ENCODE data around the gene GADD45A. TPM values are rescaled to one million over a fixed set of nuclear protein-coding genes. Genes with fewer than 3 reads are reported as not detected.
A peak's percentile ranks its signal among the peaks of the same experiment; 100 is the strongest.

The GADD45A gene
- total RNA-seq, 1 donor from 2014 or later = 162 TPM

DNA sequence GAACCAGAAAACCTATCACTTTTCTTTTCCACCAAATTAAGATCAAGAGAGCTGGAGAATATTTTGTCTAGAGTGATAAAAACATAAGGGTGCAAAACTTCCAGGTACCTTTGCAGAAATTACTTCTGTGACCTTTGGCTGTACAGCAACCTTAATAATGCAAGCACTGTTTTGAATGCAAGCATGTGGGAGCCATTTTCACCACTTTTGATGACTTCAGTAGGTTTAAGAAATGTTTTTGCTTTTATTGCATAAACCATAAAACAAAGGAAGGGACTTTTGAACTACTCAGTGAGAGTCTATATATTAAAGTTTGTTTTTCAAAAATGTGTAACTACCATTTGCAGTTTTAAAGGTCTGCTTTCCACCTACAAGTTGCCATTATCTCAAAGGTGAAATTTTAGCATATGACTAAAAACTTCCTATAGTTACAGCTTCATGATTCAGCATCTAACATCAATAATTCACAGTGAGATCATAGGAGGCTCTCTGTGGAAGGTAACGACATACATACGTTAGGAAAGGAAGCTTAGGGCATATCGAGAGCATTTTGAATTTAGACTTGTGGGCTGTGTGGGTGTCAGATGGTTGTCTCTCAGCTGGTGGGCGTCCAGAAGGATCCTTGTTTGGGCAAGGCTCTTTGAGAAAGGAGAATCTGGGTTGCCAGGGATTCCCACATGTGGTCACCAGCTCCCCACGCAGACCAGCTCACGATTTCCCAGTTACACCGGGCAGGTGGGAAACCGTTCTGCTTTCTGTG, 1.1 kb upstream of the GADD45A start:
- Mint-ChIP-seq H3K9me3 (ENCODE audit: unreplicated experiment) (no peaks in the 10 kb centered on the region), H3K27ac (ENCODE audit: unreplicated experiment) (peak overlapping the region; percentile 97), H3K4me1 (ENCODE audit: low read depth, unreplicated experiment) (peaks cover 34% of the 10 kb centered on the region), H3K4me3 (ENCODE audit: unreplicated experiment) (peak overlapping the region; percentile 94), H3K27me3 (ENCODE audit: low read depth, unreplicated experiment) (no peaks in the 10 kb centered on the region), H3K36me3 (ENCODE audit: low read depth, unreplicated experiment) (peaks cover 13% of the 10 kb centered on the region)
- Histone ChIP-seq H3K4me3 (ENCODE audit: insufficient read depth, low read depth, low read length) (peak overlapping the region; percentile 54), H3K4me2 (ENCODE audit: low read length) (peak overlapping the region; percentile 89), H3K4me1 (ENCODE audit: insufficient read depth, low read length) (peaks cover 30% of the 10 kb centered on the region), H3K79me2 (ENCODE audit: insufficient read depth, low read length) (peaks cover 37% of the 10 kb centered on the region), H3K9ac (ENCODE audit: low read length) (peak overlapping the region; percentile 85), H4K20me1 (ENCODE audit: insufficient read depth, low read length) (peaks cover 34% of the 10 kb centered on the region), H3K27ac (ENCODE audit: low read depth, low read length) (peak overlapping the region; percentile 93), H3K36me3 (ENCODE audit: insufficient read depth, low read length) (peaks cover 19% of the 10 kb centered on the region), H3K9me3 (ENCODE audit: insufficient read depth, low read depth, low read length) (no peaks in the 10 kb centered on the region), H3K27me3 (ENCODE audit: insufficient read depth, low read length) (no peaks in the 10 kb centered on the region), H2AFZ (ENCODE audit: low read depth, low read length) (peak overlapping the region; percentile 33)
- FAIRE-seq (no peak), DNase-seq (ENCODE audit: low read depth) (peak; percentile 67)
- TF ChIP-seq, protein P1, sequence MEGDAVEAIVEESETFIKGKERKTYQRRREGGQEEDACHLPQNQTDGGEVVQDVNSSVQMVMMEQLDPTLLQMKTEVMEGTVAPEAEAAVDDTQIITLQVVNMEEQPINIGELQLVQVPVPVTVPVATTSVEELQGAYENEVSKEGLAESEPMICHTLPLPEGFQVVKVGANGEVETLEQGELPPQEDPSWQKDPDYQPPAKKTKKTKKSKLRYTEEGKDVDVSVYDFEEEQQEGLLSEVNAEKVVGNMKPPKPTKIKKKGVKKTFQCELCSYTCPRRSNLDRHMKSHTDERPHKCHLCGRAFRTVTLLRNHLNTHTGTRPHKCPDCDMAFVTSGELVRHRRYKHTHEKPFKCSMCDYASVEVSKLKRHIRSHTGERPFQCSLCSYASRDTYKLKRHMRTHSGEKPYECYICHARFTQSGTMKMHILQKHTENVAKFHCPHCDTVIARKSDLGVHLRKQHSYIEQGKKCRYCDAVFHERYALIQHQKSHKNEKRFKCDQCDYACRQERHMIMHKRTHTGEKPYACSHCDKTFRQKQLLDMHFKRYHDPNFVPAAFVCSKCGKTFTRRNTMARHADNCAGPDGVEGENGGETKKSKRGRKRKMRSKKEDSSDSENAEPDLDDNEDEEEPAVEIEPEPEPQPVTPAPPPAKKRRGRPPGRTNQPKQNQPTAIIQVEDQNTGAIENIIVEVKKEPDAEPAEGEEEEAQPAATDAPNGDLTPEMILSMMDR (IDR thresholded peaks at IDR 0.05; ENCODE audit: insufficient read depth, low read depth, low read length) = no peak
- no peak for TF ChIP-seq EZH2 (IDR thresholded peaks at IDR 0.05; ENCODE audit: insufficient read depth, low read length)

DNA sequence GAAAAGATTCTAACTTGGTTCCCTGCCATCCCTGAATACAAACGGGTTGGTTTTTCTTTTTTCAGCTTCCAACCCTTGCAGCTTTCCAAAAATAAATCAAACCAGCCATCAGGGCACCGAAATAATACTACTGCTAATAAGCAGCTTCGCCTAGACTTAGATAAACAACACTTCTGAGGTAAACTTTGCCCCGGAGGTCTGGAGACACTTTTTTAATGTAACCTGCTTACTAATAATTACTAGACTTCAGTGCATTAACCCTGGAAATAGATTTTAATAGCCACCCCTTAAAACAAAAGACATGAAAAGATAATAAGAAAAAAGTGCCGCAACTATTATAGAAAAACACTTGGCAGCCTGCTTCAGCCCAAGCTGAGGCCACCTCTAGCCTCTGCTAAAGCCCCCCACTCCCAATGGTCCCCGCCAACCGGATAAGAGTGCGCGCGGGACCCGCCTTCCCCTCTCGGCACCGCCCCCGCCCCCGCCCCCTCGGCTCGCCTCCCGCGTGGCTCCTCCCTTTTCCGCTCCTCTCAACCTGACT, 405 bp upstream of the GADD45A start:
- peak overlapping the region; percentile 89 for H3K4me2 ChIP-seq (ENCODE audit: low read length)
- peak overlapping the region; percentile 97 for H3K27ac Mint-ChIP-seq (ENCODE audit: unreplicated experiment)
- H3K4me3 Mint-ChIP-seq (ENCODE audit: unreplicated experiment) = peak overlapping the region; percentile 94

More for the DNA sequence above, 405 bp upstream of the GADD45A start:
- H3K4me1 Mint-ChIP-seq (ENCODE audit: low read depth, unreplicated experiment) = peaks cover 37% of the 10 kb centered on the region
- H3K36me3 Mint-ChIP-seq (ENCODE audit: low read depth, unreplicated experiment) = peaks cover 19% of the 10 kb centered on the region
- Histone ChIP-seq H3K27me3 (ENCODE audit: insufficient read depth, low read length) (no peaks in the 10 kb centered on the region), H4K20me1 (ENCODE audit: insufficient read depth, low read length) (peaks cover 41% of the 10 kb centered on the region), H3K4me1 (ENCODE audit: insufficient read depth, low read length) (peaks cover 30% of the 10 kb centered on the region), H3K9me3 (ENCODE audit: insufficient read depth, low read depth, low read length) (no peaks in the 10 kb centered on the region), H3K36me3 (ENCODE audit: insufficient read depth, low read length) (peaks cover 25% of the 10 kb centered on the region), H3K27ac (ENCODE audit: low read depth, low read length) (peak overlapping the region; percentile 93), H3K4me3 (ENCODE audit: insufficient read depth, low read depth, low read length) (peak overlapping the region; percentile 54), H3K79me2 (ENCODE audit: insufficient read depth, low read length) (peaks cover 37% of the 10 kb centered on the region), H3K9ac (ENCODE audit: low read length) (peak overlapping the region; percentile 85), H2AFZ (ENCODE audit: low read depth, low read length) (no peak overlapping the region)
- DNase-seq (ENCODE audit: low read depth) (no peak), FAIRE-seq (no peak)
- no peaks in the 10 kb centered on the region for H3K9me3 Mint-ChIP-seq (ENCODE audit: unreplicated experiment)
- TF ChIP-seq EZH2 (IDR thresholded peaks at IDR 0.05; ENCODE audit: insufficient read depth, low read length) = no peak
- TF ChIP-seq, protein P1 (IDR thresholded peaks at IDR 0.05; ENCODE audit: insufficient read depth, low read depth, low read length) = no peak
- H3K27me3 Mint-ChIP-seq (ENCODE audit: low read depth, unreplicated experiment) = no peaks in the 10 kb centered on the region
